Uterus (tissue), 4 donors: ENCODE measurements around the gene PLCG1. TPM values are rescaled to one million over a fixed set of nuclear protein-coding genes. Genes with fewer than 3 reads are reported as not detected.

Experiments
- DNase-seq, 2 donors: peaks; one replicate each; pipeline ENCODE4 v3.0.0-alpha.2; 2019 to 2020
- H3K27ac ChIP-seq, 2 donors: fragments of 200-600 bp; sonication (generic); 1 replicate in 1 of 2; 2 replicates in 1 of 2; pipeline ENCODE4 v1.5.1; 2016 to 2018
- H3K27me3 ChIP-seq, 2 donors: fragments of 200-600 bp; sonication (generic); one replicate each; pipeline ENCODE4 v1.5.1; 2018 to 2019; ENCODE audit warnings: control low read depth in 1 of 2
- H3K36me3 ChIP-seq, 2 donors: fragments of 200-600 bp; sonication (generic); one replicate each; pipeline ENCODE4 v1.5.1; 2019; ENCODE audit warnings: control low read depth in 1 of 2
- H3K4me1 ChIP-seq, 2 donors: fragments of 200-600 bp; sonication (generic); one replicate each; pipeline ENCODE4 v1.5.1; 2018 to 2019; ENCODE audit warnings: control low read depth in 1 of 2
- H3K4me3 ChIP-seq, 2 donors: fragments of 200-600 bp; sonication (generic); 1 replicate in 1 of 2; 2 replicates in 1 of 2; pipeline ENCODE4 v1.5.1; 2018 to 2019; ENCODE audit warnings: mild to moderate bottlenecking in 1 of 2
- H3K9me3 ChIP-seq, 2 donors: fragments of 200-600 bp; sonication (generic); one replicate each; pipeline ENCODE4 v1.5.1; 2019; ENCODE audit warnings: control low read depth in 1 of 2
- POLR2A ChIP-seq, 2 donors: fragments of 450-650 bp; IDR thresholded peaks; one replicate each; pipeline ENCODE4 v1.6.1; 2016; ENCODE audit warnings: antibody characterized with exemption in 2 of 2, mild to moderate bottlenecking in 1 of 2, moderate library complexity in 1 of 2
- intact Hi-C: fragments of 100-400 bp; cut with DNase I; formaldehyde crosslinking; loops from one replicate; pipeline ENCODE4 v1.15.1; 2023; ENCODE audit warnings: low total_unique reads
- total RNA-seq, 4 donors: library from RNA; depleted of rRNA in 3 of 4; stranded (reverse); fragments of >200 nt in 3 of 4; gene quantifications; one replicate each; pipeline versions ENCODE4 v1.1.0 to v1.2.4, GENCODE V29; 2014 to 2023
- TF ChIP-seq, protein P1 (sequence below), 4 experiments: fragments of 200-600 bp in 2 of 4; fragments of 450-650 bp in 2 of 4; sonication (generic) in 2 of 4; IDR thresholded peaks; one replicate each; pipeline ENCODE4 v1.5.1; 2016 to 2019; ENCODE audit warnings: antibody characterized with exemption in 4 of 4, mild to moderate bottlenecking in 2 of 4, moderate library complexity in 1 of 4
- donor health status: DM: yes; HTN: yes; CAD: no.

Gene PLCG1
- total RNA-seq, 4 donors from 2014 or later = 38.8 to 180 (median 138) TPM

DNA sequence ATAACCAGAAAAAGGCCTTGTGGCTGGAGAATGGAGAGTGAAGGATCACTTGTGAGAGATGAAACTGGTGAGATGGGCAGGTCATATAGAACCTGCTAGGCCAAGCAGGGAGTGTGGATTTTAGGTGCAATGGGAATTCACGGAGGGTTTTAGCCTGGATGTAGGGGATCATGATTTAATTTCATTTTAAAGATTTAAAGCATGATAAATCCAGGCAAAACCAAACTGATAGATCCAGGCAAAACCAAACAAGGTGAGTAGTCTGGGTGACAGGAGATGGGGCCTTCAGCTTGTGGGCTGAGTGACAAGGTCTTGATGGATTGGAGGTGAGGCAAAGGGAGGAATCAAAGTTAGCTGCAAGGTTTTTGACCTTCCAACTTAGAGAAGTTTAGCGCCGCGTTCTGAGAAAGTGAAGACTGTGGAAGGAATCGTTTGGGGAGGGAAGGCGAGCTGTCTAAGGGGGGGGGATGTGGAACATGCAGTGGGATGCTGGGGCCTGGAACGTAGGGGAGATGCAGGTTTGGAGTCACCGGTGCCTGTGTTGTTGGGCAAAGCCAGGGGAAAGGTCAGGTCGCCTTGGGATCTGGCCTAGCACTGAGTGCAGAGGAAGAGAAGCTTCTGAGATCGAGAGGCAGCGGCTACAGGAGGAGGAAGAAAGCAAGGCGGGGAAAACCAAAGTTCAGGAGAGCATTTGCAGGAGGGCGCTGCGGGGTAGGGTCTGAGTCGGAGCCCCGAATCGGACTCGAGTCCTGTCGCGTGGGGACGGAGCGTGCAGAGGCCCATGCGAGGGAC is 1.3 kb upstream of the PLCG1 start:
- Histone ChIP-seq H3K27me3 (no peaks in the 10 kb centered on the region), H3K36me3 (no peaks in the 10 kb centered on the region), H3K9me3 (no peaks in the 10 kb centered on the region), H3K27ac (peak overlapping the region; percentile 93 to 99), H3K4me3 (peak overlapping the region; percentile 61 to 99), H3K4me1 (peaks cover 4 to 7% of the 10 kb centered on the region in 2 donors)
- TF ChIP-seq POLR2A (IDR thresholded peaks at IDR 0.05) = no peak
- TF ChIP-seq, protein P1, sequence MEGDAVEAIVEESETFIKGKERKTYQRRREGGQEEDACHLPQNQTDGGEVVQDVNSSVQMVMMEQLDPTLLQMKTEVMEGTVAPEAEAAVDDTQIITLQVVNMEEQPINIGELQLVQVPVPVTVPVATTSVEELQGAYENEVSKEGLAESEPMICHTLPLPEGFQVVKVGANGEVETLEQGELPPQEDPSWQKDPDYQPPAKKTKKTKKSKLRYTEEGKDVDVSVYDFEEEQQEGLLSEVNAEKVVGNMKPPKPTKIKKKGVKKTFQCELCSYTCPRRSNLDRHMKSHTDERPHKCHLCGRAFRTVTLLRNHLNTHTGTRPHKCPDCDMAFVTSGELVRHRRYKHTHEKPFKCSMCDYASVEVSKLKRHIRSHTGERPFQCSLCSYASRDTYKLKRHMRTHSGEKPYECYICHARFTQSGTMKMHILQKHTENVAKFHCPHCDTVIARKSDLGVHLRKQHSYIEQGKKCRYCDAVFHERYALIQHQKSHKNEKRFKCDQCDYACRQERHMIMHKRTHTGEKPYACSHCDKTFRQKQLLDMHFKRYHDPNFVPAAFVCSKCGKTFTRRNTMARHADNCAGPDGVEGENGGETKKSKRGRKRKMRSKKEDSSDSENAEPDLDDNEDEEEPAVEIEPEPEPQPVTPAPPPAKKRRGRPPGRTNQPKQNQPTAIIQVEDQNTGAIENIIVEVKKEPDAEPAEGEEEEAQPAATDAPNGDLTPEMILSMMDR (IDR thresholded peaks at IDR 0.05) = no peak
- intact Hi-C loops = no loop called here
- DNase-seq = no peak

DNA sequence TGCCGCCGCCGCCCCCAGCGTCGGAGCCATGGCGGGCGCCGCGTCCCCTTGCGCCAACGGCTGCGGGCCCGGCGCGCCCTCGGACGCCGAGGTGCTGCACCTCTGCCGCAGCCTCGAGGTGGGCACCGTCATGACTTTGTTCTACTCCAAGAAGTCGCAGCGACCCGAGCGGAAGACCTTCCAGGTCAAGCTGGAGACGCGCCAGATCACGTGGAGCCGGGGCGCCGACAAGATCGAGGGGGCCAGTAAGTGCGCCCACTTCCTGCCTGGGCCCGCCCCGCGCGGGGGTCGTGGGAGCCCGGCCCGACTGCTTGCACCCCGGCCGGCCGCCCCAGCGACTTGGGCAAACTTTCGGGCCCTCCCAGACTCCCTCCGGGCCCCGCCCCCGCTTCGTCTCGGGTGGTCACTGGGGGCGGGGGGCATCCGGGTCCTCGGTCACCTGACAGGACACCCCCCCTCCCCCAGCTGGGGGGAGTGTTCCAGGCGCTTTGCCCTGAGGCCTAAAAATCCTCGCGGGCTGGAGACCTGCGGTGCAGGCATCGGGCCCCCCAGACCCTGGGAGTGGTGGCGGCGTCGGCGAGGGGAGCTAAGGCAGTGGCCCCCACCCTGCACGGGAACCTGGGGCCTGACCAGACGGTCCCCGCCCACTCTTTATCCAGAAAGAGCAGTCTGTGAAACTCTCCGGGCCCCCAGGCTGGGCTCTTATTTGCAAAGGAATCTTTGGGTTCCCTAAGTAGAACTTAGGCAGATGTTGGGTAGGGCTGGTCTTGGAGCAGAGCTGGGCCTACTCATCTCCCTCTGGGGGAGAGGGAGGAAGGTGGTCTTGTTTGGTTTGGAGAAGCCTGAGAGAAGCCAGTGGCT is 501 bp downstream of the PLCG1 start:
- H3K4me3 ChIP-seq = peak overlapping the region; percentile 61 to 99
- H3K36me3 ChIP-seq = no peaks in the 10 kb centered on the region
- H3K4me1 ChIP-seq = peaks cover 8 to 10% of the 10 kb centered on the region in 2 donors
- peak; percentile 82 to 83 for DNase-seq
- intact Hi-C loops = no loop called here
- H3K27me3 ChIP-seq = no peaks in the 10 kb centered on the region
- no peaks in the 10 kb centered on the region for H3K9me3 ChIP-seq
- peak overlapping the region; percentile 93 to 99 for H3K27ac ChIP-seq
- TF ChIP-seq, protein P1 (IDR thresholded peaks at IDR 0.05) = no peak
- no peak for TF ChIP-seq POLR2A (IDR thresholded peaks at IDR 0.05)

DNA sequence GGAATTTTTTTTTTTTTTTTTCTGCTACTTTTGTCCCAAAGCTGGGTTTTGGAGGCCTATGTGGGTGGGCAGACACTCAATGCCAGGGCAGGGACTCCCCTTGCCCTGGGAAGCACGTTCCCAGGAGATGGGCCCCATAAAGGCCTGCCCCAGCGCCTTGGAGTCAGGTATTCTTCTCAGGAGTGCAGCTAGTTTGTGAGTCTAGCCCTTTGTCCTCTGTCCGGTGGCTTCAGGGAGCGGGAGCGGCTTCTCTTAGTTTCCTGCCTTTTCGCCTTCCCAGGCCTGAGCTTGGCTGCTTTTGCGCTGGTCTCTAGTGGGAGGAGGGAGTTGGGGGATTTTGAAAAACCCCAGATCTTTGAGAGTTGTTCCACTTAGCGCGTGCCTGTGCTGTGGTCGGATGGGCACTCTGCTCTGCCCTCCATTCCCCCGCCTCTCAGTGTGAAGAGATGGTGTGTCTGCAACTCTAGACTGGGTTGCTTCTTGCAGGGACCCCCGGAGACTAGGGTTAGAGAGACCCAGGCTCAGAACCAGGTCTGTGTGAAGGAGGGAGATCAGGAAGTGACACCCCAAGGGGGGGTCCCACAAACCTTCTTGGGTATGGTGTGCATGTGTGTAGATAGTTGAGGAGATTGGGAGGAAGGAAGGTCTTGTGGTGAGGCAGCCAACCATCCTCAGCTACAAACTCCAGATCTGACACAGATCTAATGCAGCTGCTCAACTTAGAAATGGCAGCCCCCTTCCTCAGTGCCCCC is 1.3 kb downstream of the PLCG1 start:
- DNase-seq = no peak
- Histone ChIP-seq H3K27me3 (no peaks in the 10 kb centered on the region), H3K27ac (peak overlapping the region; percentile 93 to 99), H3K4me1 (peaks cover 8 to 10% of the 10 kb centered on the region in 2 donors), H3K36me3 (no peaks in the 10 kb centered on the region), H3K4me3 (peak overlapping the region; percentile 61 to 99), H3K9me3 (no peaks in the 10 kb centered on the region)
- intact Hi-C loops = no loop called here
- TF ChIP-seq POLR2A (IDR thresholded peaks at IDR 0.05) = no peak
- TF ChIP-seq, protein P1 (IDR thresholded peaks at IDR 0.05) = no peak

GRCh38 chr20:41139227-41140093 is 2.1 kb downstream of the PLCG1 start:
- DNase-seq = no peak
- peak overlapping the region; percentile 93 to 99 for H3K27ac ChIP-seq
- H3K36me3 ChIP-seq = no peaks in the 10 kb centered on the region
- H3K4me3 ChIP-seq = peak overlapping the region; percentile 61 to 99
- no peaks in the 10 kb centered on the region for H3K27me3 ChIP-seq
- TF ChIP-seq POLR2A (IDR thresholded peaks at IDR 0.05) = no peak
- TF ChIP-seq, protein P1 (IDR thresholded peaks at IDR 0.05) = no peak
- H3K9me3 ChIP-seq = no peaks in the 10 kb centered on the region
- H3K4me1 ChIP-seq = peaks cover 8 to 10% of the 10 kb centered on the region in 2 donors
- intact Hi-C loops = no loop called here
